Measurements from ENCODE around the gene GMPPA. TPM values are rescaled to one million over a fixed set of nuclear protein-coding genes. Genes with fewer than 3 reads are reported as not detected.

GMPPA gene
- total RNA-seq, 1 donor: 66.3 TPM

- TF ChIP-seq, protein P1, sequence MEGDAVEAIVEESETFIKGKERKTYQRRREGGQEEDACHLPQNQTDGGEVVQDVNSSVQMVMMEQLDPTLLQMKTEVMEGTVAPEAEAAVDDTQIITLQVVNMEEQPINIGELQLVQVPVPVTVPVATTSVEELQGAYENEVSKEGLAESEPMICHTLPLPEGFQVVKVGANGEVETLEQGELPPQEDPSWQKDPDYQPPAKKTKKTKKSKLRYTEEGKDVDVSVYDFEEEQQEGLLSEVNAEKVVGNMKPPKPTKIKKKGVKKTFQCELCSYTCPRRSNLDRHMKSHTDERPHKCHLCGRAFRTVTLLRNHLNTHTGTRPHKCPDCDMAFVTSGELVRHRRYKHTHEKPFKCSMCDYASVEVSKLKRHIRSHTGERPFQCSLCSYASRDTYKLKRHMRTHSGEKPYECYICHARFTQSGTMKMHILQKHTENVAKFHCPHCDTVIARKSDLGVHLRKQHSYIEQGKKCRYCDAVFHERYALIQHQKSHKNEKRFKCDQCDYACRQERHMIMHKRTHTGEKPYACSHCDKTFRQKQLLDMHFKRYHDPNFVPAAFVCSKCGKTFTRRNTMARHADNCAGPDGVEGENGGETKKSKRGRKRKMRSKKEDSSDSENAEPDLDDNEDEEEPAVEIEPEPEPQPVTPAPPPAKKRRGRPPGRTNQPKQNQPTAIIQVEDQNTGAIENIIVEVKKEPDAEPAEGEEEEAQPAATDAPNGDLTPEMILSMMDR (IDR thresholded peaks at IDR 0.05; ENCODE audit: insufficient read depth, low read length): no peak
- DNase-seq (ENCODE audit: low read depth): no peak
- no peak overlapping the region for H3K4me3 ChIP-seq (ENCODE audit: low read depth, low read length)
These were observed 46.7 kb downstream of the GMPPA start for GRCh38 chr2:219545295-219545942.

GRCh38 chr2:219545943-219546352, 47.3 kb downstream of the GMPPA start:
- TF ChIP-seq, protein P1 (IDR thresholded peaks at IDR 0.05; ENCODE audit: insufficient read depth, low read length): no peak
- H3K4me3 ChIP-seq (ENCODE audit: low read depth, low read length): no peak overlapping the region
- DNase-seq (ENCODE audit: low read depth): no peak

DNA sequence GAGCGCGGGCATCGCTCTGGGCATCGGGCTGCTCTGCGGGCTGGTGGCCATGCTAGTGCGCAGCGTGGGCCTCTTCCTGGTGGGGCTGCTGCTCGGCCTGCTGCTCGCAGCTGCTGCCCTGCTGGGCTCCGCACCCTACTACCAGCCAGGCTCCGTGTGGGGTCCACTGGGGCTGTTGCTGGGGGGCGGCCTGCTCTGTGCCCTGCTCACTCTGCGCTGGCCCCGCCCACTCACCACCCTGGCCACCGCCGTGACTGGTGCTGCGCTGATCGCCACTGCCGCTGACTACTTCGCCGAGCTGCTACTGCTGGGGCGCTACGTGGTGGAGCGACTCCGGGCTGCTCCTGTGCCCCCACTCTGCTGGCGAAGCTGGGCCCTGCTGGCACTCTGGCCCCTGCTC, 48.9 kb downstream of the GMPPA start:
- DNase-seq (ENCODE audit: low read depth): no peak
- TF ChIP-seq, protein P1 (IDR thresholded peaks at IDR 0.05; ENCODE audit: insufficient read depth, low read length): no peak
- no peak overlapping the region for H3K4me3 ChIP-seq (ENCODE audit: low read depth, low read length)

DNA sequence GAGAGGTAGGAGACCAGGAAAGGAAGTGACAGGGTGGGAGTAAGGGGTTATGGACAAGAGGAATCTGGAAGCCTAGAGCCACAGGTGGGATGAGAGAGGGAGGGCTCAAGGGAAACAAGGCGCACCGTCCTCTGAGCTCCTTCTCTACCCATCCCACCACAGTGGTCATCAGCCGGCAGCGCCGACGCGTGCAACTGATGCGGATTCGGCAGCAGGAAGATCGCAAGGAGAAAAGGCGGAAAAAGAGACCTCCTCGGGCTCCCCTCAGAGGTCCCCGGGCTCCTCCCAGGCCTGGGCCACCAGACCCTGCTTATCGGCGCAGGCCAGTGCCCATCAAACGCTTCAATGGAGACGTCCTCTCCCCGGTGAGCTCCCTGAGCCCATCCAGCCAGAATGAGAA, 50.3 kb downstream of the GMPPA start:
- DNase-seq (ENCODE audit: low read depth): no peak
- TF ChIP-seq, protein P1 (IDR thresholded peaks at IDR 0.05; ENCODE audit: insufficient read depth, low read length): no peak
- H3K4me3 ChIP-seq (ENCODE audit: low read depth, low read length): no peak overlapping the region

DNA sequence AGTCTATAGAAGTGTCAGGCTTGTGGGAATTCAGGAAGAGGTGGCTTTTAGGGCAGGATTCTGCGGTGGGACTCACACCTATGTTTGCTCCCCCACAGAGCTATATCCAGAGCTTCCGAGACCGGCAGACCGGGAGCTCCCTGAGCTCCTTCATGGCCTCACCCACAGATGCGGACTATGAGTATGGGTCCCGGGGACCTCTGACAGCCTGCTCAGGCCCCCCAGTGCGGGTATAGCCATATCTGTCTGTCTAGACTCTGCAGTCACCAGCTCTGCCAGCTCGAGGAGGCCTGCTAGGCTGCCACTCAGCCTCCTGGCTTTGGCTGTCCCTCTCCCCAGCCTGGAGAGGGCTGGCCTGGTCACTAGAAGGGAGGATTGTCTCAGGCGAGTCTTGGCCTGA, 50.9 kb downstream of the GMPPA start:
- H3K4me3 ChIP-seq (ENCODE audit: low read depth, low read length): no peak overlapping the region
- TF ChIP-seq, protein P1 (IDR thresholded peaks at IDR 0.05; ENCODE audit: insufficient read depth, low read length): no peak
- no peak for DNase-seq (ENCODE audit: low read depth)

- peak overlapping the region; percentile 71 for H3K4me3 ChIP-seq (ENCODE audit: low read depth, low read length)
- peak; percentile 35 for DNase-seq (ENCODE audit: low read depth)
- TF ChIP-seq, protein P1 (IDR thresholded peaks at IDR 0.05; ENCODE audit: insufficient read depth, low read length): no peak
These were observed 53.0 kb downstream of the GMPPA start for GRCh38 chr2:219551441-219552381.
